IMR-90 (cell line): ENCODE data around the gene TLCD4. TPM values are rescaled to one million over a fixed set of nuclear protein-coding genes. Genes with fewer than 3 reads are reported as not detected.

Experiments
- ATAC-seq: fragments of 200-7000 bp; cut with Tn5 transposase; 2 replicates; pipeline ENCODE4 v1.9.1; 2020; ENCODE audit warnings: low read depth, mild to moderate bottlenecking, moderate library complexity
- BruUV-seq: library from RNA; stranded (reverse); fragments of 400-500 nt; replicated peaks from 2 replicates; lab custom pipeline; 2021; lab: Mats Ljungman, UMichigan
- CTCF ChIA-PET: fragments of 300-600 bp; formaldehyde crosslinking; extraction: SDS; loops from one replicate; lab custom pipeline; 2021; ENCODE audit warnings: antibody characterized with exemption; lab: Yijun Ruan, JAX
- POLR2A ChIA-PET: fragments of 300-600 bp; sonication (Branson Sonifier 250); formaldehyde crosslinking; loops from one replicate; lab custom pipeline; 2022; ENCODE audit warnings: antibody characterized with exemption; ENCODE audit not compliant: unreplicated experiment; lab: Charles Lee
- DNase-seq: peaks from one replicate; pipeline ENCODE4 v3.0.0; 2013
- H2AFZ ChIP-seq: replicated peaks from 2 replicates; pipeline ENCODE3; 2013; ENCODE audit warnings: low read length, mild to moderate bottlenecking; ENCODE audit not compliant: poor library complexity
- H2AK5ac ChIP-seq: 2 replicates; pipeline ENCODE4 v1.6.1; 2013; ENCODE audit warnings: low read depth, low read length, inconsistent platforms
- H2AK9ac ChIP-seq: replicated peaks from 2 replicates; pipeline ENCODE3; 2013; ENCODE audit warnings: mild to moderate bottlenecking, low read depth, low read length, moderate library complexity; ENCODE audit not compliant: poor library complexity
- H2BK120ac ChIP-seq: 2 replicates; pipeline ENCODE4 v1.6.1; 2013; ENCODE audit warnings: low read depth, low read length, inconsistent platforms
- H2BK15ac ChIP-seq: 3 replicates; pipeline ENCODE4 v1.6.1; 2013; ENCODE audit warnings: low read depth, low read length, inconsistent platforms
- H2BK20ac ChIP-seq: 2 replicates; pipeline ENCODE4 v1.6.1; 2013; ENCODE audit warnings: low read depth, mild to moderate bottlenecking, inconsistent platforms, low read length, moderate library complexity
- H2BK5ac ChIP-seq: 2 replicates; pipeline ENCODE4 v1.6.1; 2013; ENCODE audit warnings: mild to moderate bottlenecking, low read depth, low read length, inconsistent platforms; ENCODE audit not compliant: poor library complexity, severe bottlenecking
- H3K14ac ChIP-seq: replicated peaks from 2 replicates; pipeline ENCODE4 v1.6.1; 2013; ENCODE audit warnings: low read depth, low read length, inconsistent platforms
- H3K18ac ChIP-seq: 2 replicates; pipeline ENCODE4 v1.6.1; 2013; ENCODE audit warnings: low read depth, low read length, control low read depth
- H3K23ac ChIP-seq: 2 replicates; pipeline ENCODE4 v1.6.1; 2013; ENCODE audit warnings: low read depth, low read length, inconsistent platforms
- H3K27ac ChIP-seq: 2 replicates; pipeline ENCODE4 v1.5.1; 2013; ENCODE audit warnings: mild to moderate bottlenecking, control low read depth, low read length; ENCODE audit not compliant: insufficient read depth
- H3K27me3 ChIP-seq: 2 replicates; pipeline ENCODE4 v1.6.1; 2013; ENCODE audit warnings: low read length; ENCODE audit not compliant: control insufficient read depth, insufficient read depth
- H3K36me3 ChIP-seq: 2 replicates; pipeline ENCODE4 v1.6.1; 2013; ENCODE audit warnings: low read length, mixed read lengths; ENCODE audit not compliant: control insufficient read depth, insufficient read depth
- H3K4ac ChIP-seq: 2 replicates; pipeline ENCODE4 v1.6.1; 2013; ENCODE audit warnings: low read depth, low read length, inconsistent platforms
- H3K4me1 ChIP-seq: 2 replicates; pipeline ENCODE4 v1.6.1; 2013; ENCODE audit warnings: low read length, mixed read lengths; ENCODE audit not compliant: control insufficient read depth, insufficient read depth
- H3K4me2 ChIP-seq: 2 replicates; pipeline ENCODE4 v1.6.1; 2013; ENCODE audit warnings: low read depth, mild to moderate bottlenecking, control low read depth, low read length, moderate library complexity
- H3K4me3 ChIP-seq: 2 replicates; pipeline ENCODE4 v1.5.1; 2013; ENCODE audit warnings: low read depth, mild to moderate bottlenecking, control low read depth, low read length, moderate library complexity; ENCODE audit not compliant: insufficient read depth
- H3K56ac ChIP-seq: 2 replicates; pipeline ENCODE4 v1.6.1; 2013; ENCODE audit warnings: low read length, inconsistent platforms; ENCODE audit not compliant: insufficient read depth; ENCODE audit errors: extremely low read depth
- H3K79me1 ChIP-seq, 2 experiments: 2 replicates each; pipeline ENCODE4 v1.6.1; 2013; ENCODE audit warnings: low read length in 2 of 2, inconsistent platforms in 1 of 2, low read depth in 1 of 2
- H3K9ac ChIP-seq: 2 replicates; pipeline ENCODE4 v1.6.1; 2013; ENCODE audit warnings: low read depth, low read length, control low read depth
- H3K9me1 ChIP-seq: 2 replicates; pipeline ENCODE4 v1.6.1; 2013; ENCODE audit warnings: low read length, inconsistent platforms; ENCODE audit not compliant: insufficient read depth
- H3K9me3 ChIP-seq: 2 replicates; pipeline ENCODE4 v1.6.1; 2013; ENCODE audit warnings: low read length; ENCODE audit not compliant: control insufficient read depth, insufficient read depth
- H4K20me1 ChIP-seq: 2 replicates; pipeline ENCODE4 v1.6.1; 2013; ENCODE audit warnings: low read length, inconsistent platforms; ENCODE audit not compliant: insufficient read depth
- H4K5ac ChIP-seq: 2 replicates; pipeline ENCODE4 v1.6.1; 2013; ENCODE audit warnings: mild to moderate bottlenecking, low read depth, low read length, control low read depth
- H4K8ac ChIP-seq, 2 experiments: 2 replicates each; pipeline ENCODE4 v1.6.1; 2013; ENCODE audit warnings: low read depth in 2 of 2, low read length in 2 of 2, control low read depth in 1 of 2, inconsistent platforms in 1 of 2
- H4K91ac ChIP-seq: 2 replicates; pipeline ENCODE4 v1.6.1; 2013; ENCODE audit warnings: low read depth, low read length, inconsistent platforms; ENCODE audit not compliant: insufficient read depth
- BHLHE40 ChIP-seq: fragments of 150-350 bp; IDR thresholded peaks from 2 replicates; pipeline ENCODE4 v1.6.1; 2016; ENCODE audit warnings: mild to moderate bottlenecking, low read depth, low read length
- CEBPB ChIP-seq: IDR thresholded peaks from 2 replicates; pipeline ENCODE4 v1.6.1; 2012; ENCODE audit warnings: low read depth, low read length, improper control_type of control experiment
- CHD1 ChIP-seq: IDR thresholded peaks from 2 replicates; pipeline ENCODE4 v1.6.1; 2012; ENCODE audit warnings: low read depth, low read length, improper control_type of control experiment
- FOS ChIP-seq: fragments of 150-350 bp; IDR thresholded peaks from 2 replicates; pipeline ENCODE4 v1.6.1; 2016; ENCODE audit warnings: low read depth, low read length
- MAFK ChIP-seq: IDR thresholded peaks from 2 replicates; pipeline ENCODE4 v1.6.1; 2012; ENCODE audit warnings: low read depth, low read length, improper control_type of control experiment
- MAZ ChIP-seq: IDR thresholded peaks from 2 replicates; pipeline ENCODE4 v1.6.1; 2012; ENCODE audit warnings: low read depth, mild to moderate bottlenecking, low read length, improper control_type of control experiment, moderate library complexity, borderline replicate concordance
- MXI1 ChIP-seq: IDR thresholded peaks from 2 replicates; pipeline ENCODE4 v1.6.1; 2012; ENCODE audit warnings: low read depth, mild to moderate bottlenecking, low read length, moderate library complexity, borderline replicate concordance
- NFE2L2 ChIP-seq: fragments of 150-350 bp; IDR thresholded peaks from 2 replicates; pipeline ENCODE4 v1.6.1; 2016; ENCODE audit warnings: low read depth, mild to moderate bottlenecking, low read length
- POLR2A ChIP-seq: IDR thresholded peaks from 2 replicates; pipeline ENCODE4 v1.6.1; 2012; ENCODE audit warnings: mild to moderate bottlenecking, low read depth, low read length
- RAD21 ChIP-seq: IDR thresholded peaks from 2 replicates; pipeline ENCODE4 v1.6.1; 2012; ENCODE audit warnings: low read length, improper control_type of control experiment
- RCOR1 ChIP-seq: IDR thresholded peaks from 2 replicates; pipeline ENCODE4 v1.6.1; 2012; ENCODE audit warnings: mild to moderate bottlenecking, low read length, improper control_type of control experiment; ENCODE audit not compliant: insufficient replicate concordance
- RFX5 ChIP-seq: IDR thresholded peaks from 2 replicates; pipeline ENCODE4 v1.8.0; 2012; ENCODE audit warnings: low read depth, mild to moderate bottlenecking, low read length, moderate library complexity
- SMC3 ChIP-seq: fragments of 150-350 bp; IDR thresholded peaks from 2 replicates; pipeline ENCODE4 v1.6.1; 2016; ENCODE audit warnings: low read depth, mild to moderate bottlenecking, antibody characterized with exemption, low read length, moderate library complexity
- dilution Hi-C: fragments of 300-500 bp; cut with HindIII; formaldehyde crosslinking; loops from one replicate; pipeline ENCODE4 v1.14.3; 2018; ENCODE audit warnings: low sequenced_read_pairs; ENCODE audit not compliant: unreplicated experiment
- in situ Hi-C: fragments of 300-500 bp; cut with MboI; formaldehyde crosslinking; loops from 3 replicates; pipeline ENCODE4 v1.14.3; 2019; ENCODE audit warnings: low sequenced_read_pairs, inconsistent platforms, mixed read lengths
- intact Hi-C: fragments of 100-400 bp; cut with micrococcal nuclease; formaldehyde crosslinking; loops from 2 replicates; pipeline ENCODE4 v1.10.0; 2022
- polyA plus RNA-seq, 3 experiments: library from polyadenylated mRNA; depleted of rRNA; stranded (reverse); fragments of >200 nt; gene quantifications; 2 replicates each; pipeline ENCODE4 v1.2.3, GENCODE V29; 2012; ENCODE audit warnings: low replicate concordance in 1 of 3
- total RNA-seq: library from RNA; depleted of rRNA; stranded (reverse); fragments of >200 nt; gene quantifications from 2 replicates; pipeline ENCODE4 v1.2.3, GENCODE V29; 2012
- TF ChIP-seq, protein P1 (sequence below): fragments of 150-350 bp; IDR thresholded peaks from 2 replicates; pipeline ENCODE4 v1.6.1; 2016; ENCODE audit warnings: low read depth, mild to moderate bottlenecking, low read length, moderate library complexity, borderline replicate concordance
- TF ChIP-seq, protein P2 (sequence below): conservative IDR thresholded peaks from 2 replicates; pipeline ENCODE4 v1.5.1; 2012; ENCODE audit warnings: mild to moderate bottlenecking, low read depth, low read length, improper control_type of control experiment
- TF ChIP-seq, protein P3 (sequence below): fragments of 150-350 bp; IDR thresholded peaks from 2 replicates; pipeline ENCODE4 v1.6.1; 2017; ENCODE audit warnings: mild to moderate bottlenecking, antibody characterized with exemption, low read length, low read depth

Gene TLCD4
- total and polyA plus RNA-seq, 2 of the 4 experiments (the other 2 are of a cell fraction): 0.22 to 0.36 TPM

DNA sequence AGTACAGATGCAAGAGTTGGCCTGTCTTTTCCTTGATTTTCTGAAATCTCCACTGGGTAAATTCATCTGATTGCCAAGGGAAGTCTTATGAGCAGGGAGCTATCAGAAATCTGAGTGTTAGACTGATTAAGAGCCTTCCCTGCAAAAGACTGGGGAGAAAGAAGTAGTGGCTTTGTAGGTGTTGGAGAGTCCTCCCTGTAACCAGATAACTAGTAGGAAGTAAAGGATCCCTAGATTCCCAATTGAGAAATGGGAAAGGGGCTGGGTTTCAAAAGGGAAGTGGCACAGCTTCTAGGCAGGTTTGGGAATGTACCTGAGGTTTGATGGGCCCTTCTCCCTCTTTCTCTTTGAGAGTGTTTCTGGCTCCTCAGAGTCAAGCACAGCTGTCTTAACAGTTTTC, 2.1 kb downstream of the TLCD4 start:
- Histone ChIP-seq H2BK120ac (no peak overlapping the region), H4K8ac (no peak overlapping the region), H4K91ac (no peak overlapping the region), H2AK5ac (no peak overlapping the region), H4K20me1 (no peaks in the 10 kb centered on the region), H3K18ac (no peak overlapping the region), H2BK20ac (no peak overlapping the region), H2BK15ac (no peak overlapping the region), H3K4me1 (no peaks in the 10 kb centered on the region), H2AFZ (no peak overlapping the region), H3K9me1 (peaks cover 4% of the 10 kb centered on the region; the same call in 1 of the 2 replicates), H3K4me3 (no peak overlapping the region), H3K14ac (no peak overlapping the region), H3K9ac (no peak overlapping the region), H3K56ac (no peak overlapping the region), H3K4ac (no peak overlapping the region), H3K27ac (no peak overlapping the region), H3K23ac (no peak overlapping the region), H2AK9ac (no peak overlapping the region), H3K9me3 (no peaks in the 10 kb centered on the region), H3K4me2 (no peak overlapping the region), H3K36me3 (no peaks in the 10 kb centered on the region), H3K27me3 (peaks cover 32% of the 10 kb centered on the region), H2BK5ac (no peak overlapping the region), H3K79me1 (no peaks in the 10 kb centered on the region), H4K5ac (no peak overlapping the region)
- intact Hi-C loops: no loop called here
- ATAC-seq (no peak), DNase-seq (no peak)
- ChIA-PET CTCF (no interaction called here), POLR2A (no interaction called here)
- TF ChIP-seq, protein P1, sequence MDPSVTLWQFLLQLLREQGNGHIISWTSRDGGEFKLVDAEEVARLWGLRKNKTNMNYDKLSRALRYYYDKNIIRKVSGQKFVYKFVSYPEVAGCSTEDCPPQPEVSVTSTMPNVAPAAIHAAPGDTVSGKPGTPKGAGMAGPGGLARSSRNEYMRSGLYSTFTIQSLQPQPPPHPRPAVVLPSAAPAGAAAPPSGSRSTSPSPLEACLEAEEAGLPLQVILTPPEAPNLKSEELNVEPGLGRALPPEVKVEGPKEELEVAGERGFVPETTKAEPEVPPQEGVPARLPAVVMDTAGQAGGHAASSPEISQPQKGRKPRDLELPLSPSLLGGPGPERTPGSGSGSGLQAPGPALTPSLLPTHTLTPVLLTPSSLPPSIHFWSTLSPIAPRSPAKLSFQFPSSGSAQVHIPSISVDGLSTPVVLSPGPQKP: no peak
- TF ChIP-seq MAFK (no peak), NFE2L2 (no peak), MAZ (no peak), BHLHE40 (no peak), FOS (no peak), MXI1 (no peak), RCOR1 (no peak), SMC3 (no peak), RFX5 (no peak), RAD21 (no peak), POLR2A (no peak), CEBPB (no peak), CHD1 (no peak)
- TF ChIP-seq, protein P2, sequence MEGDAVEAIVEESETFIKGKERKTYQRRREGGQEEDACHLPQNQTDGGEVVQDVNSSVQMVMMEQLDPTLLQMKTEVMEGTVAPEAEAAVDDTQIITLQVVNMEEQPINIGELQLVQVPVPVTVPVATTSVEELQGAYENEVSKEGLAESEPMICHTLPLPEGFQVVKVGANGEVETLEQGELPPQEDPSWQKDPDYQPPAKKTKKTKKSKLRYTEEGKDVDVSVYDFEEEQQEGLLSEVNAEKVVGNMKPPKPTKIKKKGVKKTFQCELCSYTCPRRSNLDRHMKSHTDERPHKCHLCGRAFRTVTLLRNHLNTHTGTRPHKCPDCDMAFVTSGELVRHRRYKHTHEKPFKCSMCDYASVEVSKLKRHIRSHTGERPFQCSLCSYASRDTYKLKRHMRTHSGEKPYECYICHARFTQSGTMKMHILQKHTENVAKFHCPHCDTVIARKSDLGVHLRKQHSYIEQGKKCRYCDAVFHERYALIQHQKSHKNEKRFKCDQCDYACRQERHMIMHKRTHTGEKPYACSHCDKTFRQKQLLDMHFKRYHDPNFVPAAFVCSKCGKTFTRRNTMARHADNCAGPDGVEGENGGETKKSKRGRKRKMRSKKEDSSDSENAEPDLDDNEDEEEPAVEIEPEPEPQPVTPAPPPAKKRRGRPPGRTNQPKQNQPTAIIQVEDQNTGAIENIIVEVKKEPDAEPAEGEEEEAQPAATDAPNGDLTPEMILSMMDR: no peak
- TF ChIP-seq, protein P3, sequence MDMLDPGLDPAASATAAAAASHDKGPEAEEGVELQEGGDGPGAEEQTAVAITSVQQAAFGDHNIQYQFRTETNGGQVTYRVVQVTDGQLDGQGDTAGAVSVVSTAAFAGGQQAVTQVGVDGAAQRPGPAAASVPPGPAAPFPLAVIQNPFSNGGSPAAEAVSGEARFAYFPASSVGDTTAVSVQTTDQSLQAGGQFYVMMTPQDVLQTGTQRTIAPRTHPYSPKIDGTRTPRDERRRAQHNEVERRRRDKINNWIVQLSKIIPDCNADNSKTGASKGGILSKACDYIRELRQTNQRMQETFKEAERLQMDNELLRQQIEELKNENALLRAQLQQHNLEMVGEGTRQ: no peak
- dilution Hi-C loops: no loop called here
- BruUV-seq: no TSS peak
- in situ Hi-C loops: no loop called here
